Keratinocyte (primary cell): Measurements from ENCODE around the gene MND1. TPM values are rescaled to one million over a fixed set of nuclear protein-coding genes. Genes with fewer than 3 reads are reported as not detected.
A peak's percentile ranks its signal among the peaks of the same experiment; 100 is the strongest.

Experiments
- DNase-seq: peaks from one replicate; pipeline ENCODE4 v3.0.0-alpha.2; 2011; ENCODE audit warnings: low read depth, missing footprints, low spot score
- FAIRE-seq: peaks from 2 replicates; lab custom pipeline; 2011; peaks lifted over from hg19 to GRCh38; lab: Jason Lieb, UNC
- H2AFZ ChIP-seq: 2 replicates; pipeline ENCODE4 v1.6.0; 2012; ENCODE audit warnings: low read length, control low read depth, inconsistent platforms; ENCODE audit not compliant: control insufficient read depth
- H3K27ac ChIP-seq: 2 replicates; pipeline ENCODE4 v1.5.1; 2011; ENCODE audit warnings: low read length; ENCODE audit not compliant: control insufficient read depth, insufficient read depth
- H3K27me3 ChIP-seq: 3 replicates; pipeline ENCODE4 v1.6.0; 2011; ENCODE audit warnings: low read length; ENCODE audit not compliant: control insufficient read depth, insufficient read depth; ENCODE audit errors: extremely low read depth
- H3K36me3 ChIP-seq, 2 experiments: 2 replicates in 1 of 2; 3 replicates in 1 of 2; pipeline ENCODE4 v1.5.1; 2011; ENCODE audit warnings: low read length in 2 of 2, mild to moderate bottlenecking in 1 of 2; ENCODE audit not compliant: control insufficient read depth in 2 of 2, insufficient read depth in 2 of 2; ENCODE audit errors: extremely low read depth in 1 of 2
- H3K4me1 ChIP-seq: 3 replicates; pipeline ENCODE4 v1.5.1; 2011; ENCODE audit warnings: low read length; ENCODE audit not compliant: control insufficient read depth, insufficient read depth; ENCODE audit errors: extremely low read depth
- H3K4me2 ChIP-seq: 3 replicates; pipeline ENCODE4 v1.6.0; 2011; ENCODE audit warnings: low read depth, low read length; ENCODE audit not compliant: control insufficient read depth, insufficient read depth; ENCODE audit errors: extremely low read depth
- H3K4me3 ChIP-seq, 3 experiments: fragments of 200-600 bp in 1 of 3; sonication (generic) in 1 of 3; 2 replicates in 2 of 3; 3 replicates in 1 of 3; pipeline ENCODE4 v1.5.1; 2011 to 2016; ENCODE audit warnings: low read length in 3 of 3, mild to moderate bottlenecking in 3 of 3, control low read depth in 2 of 3, inconsistent platforms in 1 of 3, low read depth in 1 of 3, mixed read lengths in 1 of 3, mixed run types in 1 of 3, moderate library complexity in 1 of 3; ENCODE audit not compliant: control insufficient read depth in 2 of 3, insufficient read depth in 2 of 3; ENCODE audit errors: extremely low read depth in 1 of 3
- H3K79me2 ChIP-seq: 2 replicates; pipeline ENCODE4 v1.6.0; 2012; ENCODE audit warnings: low read length; ENCODE audit not compliant: control insufficient read depth, insufficient read depth
- H3K9ac ChIP-seq: 3 replicates; pipeline ENCODE4 v1.6.0; 2011; ENCODE audit warnings: low read length; ENCODE audit not compliant: control insufficient read depth, insufficient read depth; ENCODE audit errors: extremely low read depth
- H3K9me1 ChIP-seq: 3 replicates; pipeline ENCODE4 v1.6.0; 2011; ENCODE audit warnings: low read length; ENCODE audit not compliant: control insufficient read depth, insufficient read depth; ENCODE audit errors: extremely low read depth
- H3K9me3 ChIP-seq: 2 replicates; pipeline ENCODE4 v1.5.1; 2012; ENCODE audit warnings: low read depth, low read length; ENCODE audit not compliant: control insufficient read depth
- H4K20me1 ChIP-seq: 3 replicates; pipeline ENCODE4 v1.6.0; 2011; ENCODE audit warnings: low read length; ENCODE audit not compliant: control insufficient read depth, insufficient read depth; ENCODE audit errors: extremely low read depth
- EZH2 ChIP-seq: IDR thresholded peaks from one replicate; pipeline ENCODE4 v1.6.1; 2012; ENCODE audit warnings: inconsistent platforms, mild to moderate bottlenecking, low read length, moderate library complexity
- dilution Hi-C: fragments of 300-500 bp; cut with MboI; formaldehyde crosslinking; loops from one replicate; pipeline ENCODE4 v1.7.0; 2020; ENCODE audit warnings: low sequenced_read_pairs; ENCODE audit not compliant: extremely low pct_ligation_motif_present
- polyA plus RNA-seq, 5 experiments: library from polyadenylated mRNA; depleted of rRNA in 3 of 5; stranded (reverse) in 3 of 5; stranded (forward) in 1 of 5; unstranded in 1 of 5; fragments of >200 nt; gene quantifications; 1 replicate in 1 of 5; 2 replicates in 3 of 5; 3 replicates in 1 of 5; pipeline versions ENCODE4 v1.2.1 to v1.2.3, GENCODE V29; 2011 to 2012; ENCODE audit warnings: missing spikeins in 2 of 5, low read depth in 1 of 5, low replicate concordance in 1 of 5
- TF ChIP-seq, protein P1 (sequence below), 3 experiments: IDR thresholded peaks in 1 of 3; conservative IDR thresholded peaks in 1 of 3; optimal IDR thresholded peaks in 1 of 3; 2 replicates in 2 of 3; 3 replicates in 1 of 3; pipeline versions ENCODE3 to v1.5.1; 2011; ENCODE audit warnings: low read length in 3 of 3, mild to moderate bottlenecking in 3 of 3, moderate library complexity in 2 of 3, control low read depth in 1 of 3, inconsistent platforms in 1 of 3; ENCODE audit not compliant: insufficient read depth in 2 of 3; ENCODE audit errors: extremely low read depth in 1 of 3

The MND1 gene
- polyA plus RNA-seq, 1 donor (not counting 4 experiments of a cell fraction or from before 2014, with no cell fraction given): 4.9 TPM

DNA sequence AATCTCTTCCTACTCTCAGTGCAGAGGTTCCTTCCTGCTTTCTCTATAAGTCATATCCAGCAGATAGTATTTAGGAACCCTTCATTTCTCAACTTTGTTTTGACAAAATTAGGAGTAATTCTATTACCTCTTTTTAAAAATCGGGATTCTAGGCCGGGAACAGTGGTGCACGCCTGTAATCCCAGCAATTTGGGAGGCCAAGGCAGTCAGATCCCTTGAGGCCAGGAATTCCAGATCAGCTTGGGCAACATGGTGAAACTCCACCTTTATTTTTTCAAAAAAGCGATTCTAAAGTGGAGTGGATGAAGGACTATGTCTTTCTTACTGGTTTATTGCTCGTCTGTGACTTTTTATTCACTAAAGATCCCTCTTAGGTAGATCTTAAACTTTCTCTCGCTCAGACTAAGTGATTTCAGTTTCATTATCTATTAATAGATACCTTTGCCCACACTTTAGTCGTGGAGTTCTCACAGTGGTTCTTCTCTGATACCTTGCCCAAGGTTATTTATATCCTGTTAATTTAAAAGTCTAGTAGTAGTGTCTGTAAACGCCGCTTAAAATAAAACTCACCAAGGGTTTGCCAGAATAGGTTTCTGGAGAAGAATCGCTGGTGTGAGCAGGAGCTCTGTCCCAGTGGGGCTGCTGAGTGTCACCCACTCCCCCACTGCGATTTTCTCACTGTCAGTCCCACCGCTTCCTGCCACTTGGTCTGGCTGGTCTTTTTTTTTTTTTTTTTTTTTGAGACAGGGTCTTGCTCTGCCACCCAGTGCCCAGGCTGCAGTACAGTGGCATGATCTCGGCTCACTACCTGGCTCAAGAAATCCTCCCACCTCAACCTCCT, 94.6 kb downstream of the MND1 start:
- peak overlapping the region in 2 of 3 experiments; percentile 36 to 45 for H3K4me3 ChIP-seq
- no peak overlapping the region for H3K27ac ChIP-seq
- peak overlapping the region; percentile 85 for H3K4me2 ChIP-seq
- H3K9me1 ChIP-seq: no peaks in the 10 kb centered on the region
- dilution Hi-C loops: no loop called here
- H3K9me3 ChIP-seq: no peaks in the 10 kb centered on the region
- H3K79me2 ChIP-seq: no peaks in the 10 kb centered on the region
- peak overlapping the region; percentile 91 for H2AFZ ChIP-seq
- H3K27me3 ChIP-seq: no peaks in the 10 kb centered on the region
- H3K4me1 ChIP-seq: peaks cover 7% of the 10 kb centered on the region
- peak overlapping the region; percentile 57 for H3K9ac ChIP-seq
- H3K36me3 ChIP-seq: no peaks in the 10 kb centered on the region
- TF ChIP-seq EZH2: no peak
- TF ChIP-seq, protein P1, sequence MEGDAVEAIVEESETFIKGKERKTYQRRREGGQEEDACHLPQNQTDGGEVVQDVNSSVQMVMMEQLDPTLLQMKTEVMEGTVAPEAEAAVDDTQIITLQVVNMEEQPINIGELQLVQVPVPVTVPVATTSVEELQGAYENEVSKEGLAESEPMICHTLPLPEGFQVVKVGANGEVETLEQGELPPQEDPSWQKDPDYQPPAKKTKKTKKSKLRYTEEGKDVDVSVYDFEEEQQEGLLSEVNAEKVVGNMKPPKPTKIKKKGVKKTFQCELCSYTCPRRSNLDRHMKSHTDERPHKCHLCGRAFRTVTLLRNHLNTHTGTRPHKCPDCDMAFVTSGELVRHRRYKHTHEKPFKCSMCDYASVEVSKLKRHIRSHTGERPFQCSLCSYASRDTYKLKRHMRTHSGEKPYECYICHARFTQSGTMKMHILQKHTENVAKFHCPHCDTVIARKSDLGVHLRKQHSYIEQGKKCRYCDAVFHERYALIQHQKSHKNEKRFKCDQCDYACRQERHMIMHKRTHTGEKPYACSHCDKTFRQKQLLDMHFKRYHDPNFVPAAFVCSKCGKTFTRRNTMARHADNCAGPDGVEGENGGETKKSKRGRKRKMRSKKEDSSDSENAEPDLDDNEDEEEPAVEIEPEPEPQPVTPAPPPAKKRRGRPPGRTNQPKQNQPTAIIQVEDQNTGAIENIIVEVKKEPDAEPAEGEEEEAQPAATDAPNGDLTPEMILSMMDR (optimal IDR thresholded peaks at IDR 0.05 in 1 of 3, IDR thresholded peaks at IDR 0.05 in 1 of 3, conservative IDR thresholded peaks at IDR 0.05 in 1 of 3; ENCODE audit: extremely low read depth in 1 of 3, insufficient read depth in 2 of 3, low read length in 3 of 3): no peak
- FAIRE-seq (no peak), DNase-seq (no peak)
- H4K20me1 ChIP-seq: no peaks in the 10 kb centered on the region

DNA sequence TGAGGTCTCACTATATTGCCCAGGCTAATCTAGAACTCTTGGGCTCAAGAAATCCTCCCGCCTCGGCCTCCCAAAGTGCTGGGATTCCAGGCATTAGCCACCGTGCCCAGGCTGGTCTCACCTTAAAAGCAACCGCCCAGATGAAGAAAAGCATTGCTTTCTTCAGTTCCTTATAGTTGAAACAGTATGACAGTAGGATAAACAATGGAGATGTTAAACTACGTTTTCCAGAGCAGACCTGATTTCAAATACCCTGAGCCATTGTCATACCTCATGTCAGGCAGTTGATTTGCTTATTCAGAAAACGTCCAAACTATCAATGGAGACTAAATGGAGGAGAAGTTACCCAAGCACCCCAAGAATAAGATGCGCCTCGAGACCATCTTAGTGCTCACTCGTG, 95.3 kb downstream of the MND1 start:
- Histone ChIP-seq H3K4me1 (peaks cover 7% of the 10 kb centered on the region), H3K9ac (no peak overlapping the region), H3K27me3 (no peaks in the 10 kb centered on the region), H3K4me3 (no peak overlapping the region), H3K4me2 (no peak overlapping the region), H3K9me3 (no peaks in the 10 kb centered on the region), H3K36me3 (no peaks in the 10 kb centered on the region), H3K9me1 (no peaks in the 10 kb centered on the region), H3K27ac (no peak overlapping the region), H3K79me2 (no peaks in the 10 kb centered on the region), H4K20me1 (no peaks in the 10 kb centered on the region), H2AFZ (no peak overlapping the region)
- dilution Hi-C loops: no loop called here
- FAIRE-seq: no peak
- no peak for TF ChIP-seq EZH2
- TF ChIP-seq, protein P1 (optimal IDR thresholded peaks at IDR 0.05 in 1 of 3, IDR thresholded peaks at IDR 0.05 in 1 of 3, conservative IDR thresholded peaks at IDR 0.05 in 1 of 3; ENCODE audit: extremely low read depth in 1 of 3, insufficient read depth in 2 of 3, low read length in 3 of 3): no peak
- DNase-seq: no peak
